G401 (cell line): ENCODE data around the gene SLC37A1. TPM values are rescaled to one million over a fixed set of nuclear protein-coding genes. Genes with fewer than 3 reads are reported as not detected.

Experiments used
- DNase-seq: peaks from one replicate; pipeline ENCODE4 v3.0.0-alpha.2; 2015; ENCODE audit warnings: low spot score
- in situ Hi-C: cut with HindIII; loops from 2 replicates; pipeline ENCODE4 v1.10.0; 2016; ENCODE audit warnings: low sequenced_read_pairs, mixed read lengths
- total RNA-seq: library from RNA; depleted of rRNA; stranded (reverse); fragments of >200 nt; shearing (Covaris generic); gene quantifications from 2 replicates; pipeline ENCODE4 v1.2.3, GENCODE V29; 2014

SLC37A1 gene
- total RNA-seq, 1 experiment from 2014 or later: 0.37 TPM

GRCh38 chr21:42553435-42553834 lies 39.8 kb downstream of the SLC37A1 start:
- in situ Hi-C loops: no loop called here
- DNase-seq: no peak

DNA sequence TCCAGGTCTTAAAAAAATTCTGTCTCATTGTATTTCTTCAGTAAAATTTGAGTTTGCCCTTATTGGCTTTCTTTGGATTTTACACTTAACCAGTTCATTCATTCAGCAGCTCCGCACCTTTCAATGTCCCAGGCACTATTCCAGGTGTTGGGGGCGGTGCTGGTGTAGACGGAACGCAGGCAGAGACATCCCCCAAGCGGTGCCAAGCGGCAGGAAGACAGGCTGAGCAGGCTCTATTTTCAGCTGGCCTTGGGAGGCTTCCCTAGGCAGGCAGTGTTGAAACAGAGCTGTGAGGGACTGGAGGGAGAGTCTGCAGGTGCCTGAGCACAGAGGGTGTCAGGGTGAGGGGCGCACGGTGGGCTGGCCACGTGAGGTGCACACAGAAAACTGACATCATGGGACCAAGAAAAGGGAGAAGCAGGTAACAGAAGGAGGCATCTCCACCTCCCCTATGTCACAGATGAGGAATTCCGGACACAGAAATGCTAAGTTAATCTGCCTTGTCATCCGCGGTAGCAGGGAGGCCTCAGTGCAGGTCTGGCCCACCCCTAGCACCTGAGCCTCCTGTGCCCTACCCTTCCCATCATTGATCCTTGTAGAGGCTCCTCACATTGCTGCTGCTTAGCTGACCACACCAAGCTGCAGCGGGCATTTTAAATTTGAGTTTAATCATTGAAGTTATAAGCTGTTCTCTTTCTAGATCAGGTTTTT lies 40.8 kb downstream of the SLC37A1 start:
- in situ Hi-C loops: no loop called here
- no peak for DNase-seq

DNA sequence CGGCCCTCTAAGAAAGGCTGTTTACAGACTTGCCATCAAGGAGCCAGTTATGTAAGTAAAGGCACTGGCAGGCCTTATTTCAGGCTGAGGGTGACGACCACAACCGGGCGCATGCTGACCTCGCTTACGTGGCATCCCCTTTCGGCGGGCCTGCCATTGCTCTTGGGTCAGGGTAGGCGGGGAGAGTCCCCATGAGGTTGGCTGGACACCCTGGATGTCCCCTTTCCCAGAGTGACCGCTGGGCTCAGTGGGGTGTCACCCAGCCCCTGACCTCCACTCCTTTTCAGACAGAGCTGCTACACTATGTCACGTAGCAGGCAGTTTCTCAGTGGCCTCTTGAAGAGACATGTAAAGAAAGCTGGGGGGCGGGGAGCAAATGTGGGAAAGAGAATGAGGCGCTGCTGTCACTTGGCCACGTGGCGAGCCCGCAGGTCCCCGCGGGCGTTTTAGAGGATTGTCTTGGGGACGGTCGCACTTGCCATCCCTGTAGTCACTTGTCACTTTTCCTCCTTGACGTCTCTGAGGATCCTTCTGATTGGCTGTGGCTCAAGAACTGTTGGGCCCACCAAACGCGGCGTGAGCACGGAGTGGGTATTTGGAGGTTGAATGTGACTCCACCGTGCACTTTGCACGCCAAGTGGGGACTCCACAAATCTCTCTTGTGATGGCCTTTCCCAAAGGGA lies 42.2 kb downstream of the SLC37A1 start:
- no peak for DNase-seq
- in situ Hi-C loops: no loop called here

GRCh38 chr21:42556476-42556875 lies 42.8 kb downstream of the SLC37A1 start:
- no peak for DNase-seq
- in situ Hi-C loops: no loop called here

- DNase-seq: peak; percentile 25
- in situ Hi-C loops: no loop called here
Measured at GRCh38 chr21:42556960-42557359, 43.3 kb downstream of the SLC37A1 start.

DNA sequence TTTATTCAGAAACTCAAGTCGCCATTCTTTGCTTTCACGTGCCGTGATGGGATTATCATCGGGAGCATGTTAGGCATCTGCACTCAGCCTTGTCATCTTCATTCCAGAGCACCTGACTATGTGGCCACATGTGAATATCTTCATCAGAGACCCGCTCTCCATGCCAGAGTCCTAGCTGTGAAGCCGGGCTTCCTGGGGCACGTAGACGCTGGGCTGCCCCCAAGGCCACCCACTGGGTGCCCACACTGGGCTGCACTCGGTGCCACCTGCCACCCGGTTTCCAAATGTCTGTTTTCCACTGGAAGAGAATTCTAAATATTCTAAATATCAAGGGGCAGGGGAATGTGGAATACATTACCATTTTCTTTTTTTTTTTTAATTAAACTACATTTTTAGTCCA lies 43.8 kb downstream of the SLC37A1 start:
- in situ Hi-C loops: no loop called here
- DNase-seq: no peak

- no peak for DNase-seq
- in situ Hi-C loops: no loop called here
Measured at GRCh38 chr21:42558368-42558767, 44.7 kb downstream of the SLC37A1 start.

- no peak for DNase-seq
- in situ Hi-C loops: no loop called here
Measured at GRCh38 chr21:42558846-42559245, 45.2 kb downstream of the SLC37A1 start.

- no peak for DNase-seq
- in situ Hi-C loops: no loop called here
Measured at GRCh38 chr21:42559326-42559725, 45.7 kb downstream of the SLC37A1 start.

- no peak for DNase-seq
- in situ Hi-C loops: no loop called here
Measured at GRCh38 chr21:42560517-42561179, 47.0 kb downstream of the SLC37A1 start.

DNA sequence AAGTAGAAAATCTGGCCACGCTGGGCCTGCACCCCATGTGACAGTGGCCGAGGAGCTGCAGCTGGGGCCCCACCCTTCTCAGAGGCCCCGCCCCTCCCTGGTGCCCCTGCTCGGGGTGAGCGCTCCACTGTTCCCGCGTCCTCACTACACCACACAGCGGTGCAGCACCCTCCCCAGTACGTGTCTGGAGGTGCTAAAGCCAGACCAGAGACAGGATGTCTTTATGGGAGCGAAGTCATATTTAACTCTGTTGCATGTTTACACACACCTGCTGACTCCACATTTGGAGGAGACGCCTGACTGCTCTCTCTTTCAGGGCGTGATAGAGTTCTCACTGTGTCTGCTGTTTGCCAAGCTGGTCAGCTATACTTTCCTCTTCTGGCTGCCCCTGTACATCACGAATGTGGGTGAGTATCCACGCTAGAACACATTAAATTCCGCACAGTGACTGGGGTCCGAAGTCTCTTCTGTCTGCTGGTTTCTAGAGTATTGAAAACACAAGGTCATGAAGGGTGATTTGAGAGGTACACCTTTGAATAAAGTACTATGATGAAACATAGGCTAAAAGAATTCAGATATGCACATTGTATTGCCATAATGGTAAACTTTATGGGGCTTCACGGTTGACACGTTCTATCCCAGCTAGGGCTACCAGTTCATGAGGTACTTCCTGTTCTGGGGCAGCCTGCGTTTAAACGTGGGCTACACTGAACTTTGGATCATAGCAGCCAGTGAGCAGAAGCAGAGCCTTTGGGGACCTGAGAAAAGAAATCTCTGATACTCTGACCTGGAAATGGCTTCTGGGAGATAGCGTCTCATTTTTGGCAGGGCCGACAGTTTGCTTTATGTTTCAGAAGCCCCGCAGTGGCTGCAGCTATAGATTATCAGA lies 48.4 kb downstream of the SLC37A1 start:
- in situ Hi-C loops: no loop called here
- no peak for DNase-seq

DNA sequence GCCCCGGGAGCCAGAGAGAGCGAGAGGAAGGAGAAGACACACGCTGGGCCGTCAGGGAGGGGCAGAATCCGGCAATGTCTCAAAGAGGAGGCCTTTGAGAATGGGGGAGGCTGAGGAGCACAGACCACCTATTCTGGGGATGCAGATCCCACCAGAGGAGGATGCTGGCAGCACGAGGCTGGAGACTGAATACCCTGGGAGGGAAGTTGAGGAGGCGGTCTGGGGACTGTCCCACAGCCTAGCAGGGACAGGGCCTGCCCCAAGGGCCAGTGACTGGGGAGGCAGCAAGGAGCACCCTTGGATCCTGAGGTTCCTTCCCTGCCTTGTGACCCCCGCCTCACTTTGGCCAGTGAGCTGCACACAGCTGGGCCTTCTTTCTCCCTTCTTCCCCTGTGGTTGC lies 49.2 kb downstream of the SLC37A1 start:
- no peak for DNase-seq
- in situ Hi-C loops: no loop called here

DNA sequence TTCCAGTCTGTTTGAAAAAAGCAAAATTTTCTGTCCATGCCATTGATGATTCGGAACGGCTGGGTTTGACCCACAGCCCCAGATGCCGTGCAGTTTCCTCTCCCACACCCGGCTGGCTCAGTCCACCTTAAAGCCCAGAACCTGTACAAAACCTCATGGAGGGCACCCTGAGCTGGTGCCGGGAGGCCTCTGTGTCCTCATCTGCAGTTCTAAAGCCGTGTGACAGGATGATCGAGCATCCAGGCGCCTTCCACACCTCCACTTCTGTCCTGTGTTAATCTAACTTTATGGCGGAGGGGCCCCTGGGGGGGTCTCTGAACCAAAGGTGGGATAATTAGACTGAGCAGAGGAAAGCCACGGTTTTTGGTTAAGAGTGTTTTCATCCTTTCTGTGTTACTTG lies 49.6 kb downstream of the SLC37A1 start:
- in situ Hi-C loops: no loop called here
- DNase-seq: no peak

- in situ Hi-C loops: no loop called here
- DNase-seq: no peak
Measured at GRCh38 chr21:42563686-42564085, 50.0 kb downstream of the SLC37A1 start.

- DNase-seq: no peak
- in situ Hi-C loops: no loop called here
Measured at GRCh38 chr21:42564561-42564971, 50.9 kb downstream of the SLC37A1 start.

GRCh38 chr21:42565206-42565810 lies 51.7 kb downstream of the SLC37A1 start:
- DNase-seq: no peak
- in situ Hi-C loops: no loop called here

DNA sequence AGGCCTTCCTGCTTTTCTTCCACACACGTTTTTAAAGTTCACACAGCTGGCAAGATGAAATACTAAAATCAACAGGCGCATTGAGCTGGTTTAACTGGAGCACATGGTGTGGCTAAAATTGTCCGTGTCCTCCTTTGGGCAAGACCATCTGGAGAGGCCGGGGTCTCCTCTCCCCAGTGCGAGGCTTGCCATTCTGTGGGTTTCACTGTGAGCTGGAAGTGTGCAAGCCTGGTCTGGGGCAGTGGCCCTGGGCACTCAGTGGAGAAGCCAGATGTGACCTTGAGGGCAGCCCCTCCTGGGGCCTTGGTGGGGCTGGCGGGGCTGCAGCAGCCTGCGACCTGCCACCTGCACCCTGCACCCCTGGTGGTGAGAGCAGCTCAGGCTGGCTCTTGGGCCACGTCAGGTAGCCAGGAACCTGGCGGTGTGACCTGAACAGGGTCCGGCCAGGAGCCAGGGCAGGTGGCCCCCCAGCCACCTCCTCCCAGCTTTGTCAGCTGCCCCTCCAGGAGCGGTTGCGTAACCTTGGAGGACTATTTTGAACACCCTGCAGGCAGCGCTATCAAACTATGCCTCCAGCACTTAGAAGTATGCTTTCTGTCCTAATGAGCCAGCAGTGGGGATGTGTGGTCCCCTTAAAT lies 52.4 kb downstream of the SLC37A1 start:
- in situ Hi-C loops: no loop called here
- DNase-seq: no peak

DNA sequence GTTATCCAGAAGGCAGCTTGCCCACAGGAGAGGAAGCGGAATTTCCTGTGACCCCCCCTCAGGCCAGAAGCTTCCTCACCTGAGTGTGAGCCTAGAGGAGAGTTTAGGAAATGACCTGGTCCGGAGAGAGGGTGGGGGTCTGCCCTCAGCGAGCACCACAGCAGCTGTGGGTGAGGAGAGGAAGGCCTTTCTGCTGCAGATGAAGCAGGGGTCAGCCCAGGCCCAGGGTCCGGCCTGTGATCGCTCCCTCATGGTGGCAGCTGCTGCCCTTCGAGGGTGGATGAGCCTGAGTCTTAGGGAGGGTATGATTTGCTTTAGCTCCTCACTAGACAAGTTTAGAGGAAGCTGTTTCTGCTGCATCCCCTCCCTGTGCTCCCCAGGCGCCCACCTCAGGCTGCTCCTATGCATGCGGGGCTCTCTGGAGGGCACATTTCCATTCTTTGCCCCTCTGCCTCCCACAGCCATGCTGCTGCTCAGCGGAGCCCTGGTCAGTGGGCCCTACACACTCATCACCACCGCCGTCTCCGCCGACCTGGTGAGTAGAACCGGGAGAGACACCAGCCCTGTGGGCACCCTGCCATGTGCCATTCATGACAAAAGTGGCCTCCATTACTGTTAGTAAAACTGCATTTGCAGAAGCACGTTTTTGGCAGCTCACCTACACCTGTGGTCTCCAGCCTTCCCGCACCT lies 53.0 kb downstream of the SLC37A1 start:
- DNase-seq: no peak
- in situ Hi-C loops: no loop called here
